Measurements from ENCODE around the gene KEAP1.
"Not testable (repeated sequence)": the region's sequence is repeated elsewhere in the genome, so short reads cannot be mapped to it uniquely, and the experiment has no call there.

The KEAP1 gene

GRCh38 chr19:10503002-10503789 is at the start of gene KEAP1:
TSS of gene KEAP1 (minus strand) at chr19:10503356. CDS start at chr19:10500033, 3,323 bp downstream.
- peak; percentile 11 for DNase-seq (ENCODE audit: low read depth)

GRCh38 chr19:10552510-10553053 is 49.4 kb upstream of the KEAP1 start:
- no peak for DNase-seq (ENCODE audit: low read depth)

- no peak for DNase-seq (ENCODE audit: low read depth)
Measured at GRCh38 chr19:10551698-10552301, 48.6 kb upstream of the KEAP1 start.

GRCh38 chr19:10551006-10551405 is 47.9 kb upstream of the KEAP1 start:
- not testable (repeated sequence) for DNase-seq (ENCODE audit: low read depth)

- no peak for DNase-seq (ENCODE audit: low read depth)
Measured at GRCh38 chr19:10550336-10550735, 47.2 kb upstream of the KEAP1 start.

GRCh38 chr19:10549733-10550132 is 46.6 kb upstream of the KEAP1 start:
- DNase-seq (ENCODE audit: low read depth), result no peak

GRCh38 chr19:10548746-10549276 is 45.7 kb upstream of the KEAP1 start:
- DNase-seq (ENCODE audit: low read depth), result no peak

GRCh38 chr19:10546817-10547216 is 43.7 kb upstream of the KEAP1 start:
- no peak for DNase-seq (ENCODE audit: low read depth)

- no peak for DNase-seq (ENCODE audit: low read depth)
Measured at GRCh38 chr19:10544753-10545251, 41.6 kb upstream of the KEAP1 start.

GRCh38 chr19:10544242-10544752 is 41.1 kb upstream of the KEAP1 start:
- no peak for DNase-seq (ENCODE audit: low read depth)

- DNase-seq (ENCODE audit: low read depth), result peak; percentile 71
Measured at GRCh38 chr19:10543420-10544241, 40.5 kb upstream of the KEAP1 start, which contains the start of gene ATG4D. TSS of gene ATG4D (plus strand) at chr19:10543904. CDS start at chr19:10544091, 187 bp downstream.

- DNase-seq (ENCODE audit: low read depth), result no peak
Measured at GRCh38 chr19:10543059-10543419, 39.9 kb upstream of the KEAP1 start.

GRCh38 chr19:10539016-10539415 is 35.9 kb upstream of the KEAP1 start:
- DNase-seq (ENCODE audit: low read depth), result not testable (repeated sequence)

GRCh38 chr19:10538204-10538983 is 35.2 kb upstream of the KEAP1 start:
- DNase-seq (ENCODE audit: low read depth), result no peak

GRCh38 chr19:10537668-10538067 is 34.5 kb upstream of the KEAP1 start:
- no peak for DNase-seq (ENCODE audit: low read depth)

- no peak for DNase-seq (ENCODE audit: low read depth)
Measured at GRCh38 chr19:10535613-10536012, 32.5 kb upstream of the KEAP1 start.

- DNase-seq (ENCODE audit: low read depth), result no peak
Measured at GRCh38 chr19:10533646-10534386, 30.7 kb upstream of the KEAP1 start.

- no peak for DNase-seq (ENCODE audit: low read depth)
Measured at GRCh38 chr19:10532457-10532856, 29.3 kb upstream of the KEAP1 start.

- DNase-seq (ENCODE audit: low read depth), result not testable (repeated sequence)
Measured at GRCh38 chr19:10526887-10527286, 23.7 kb upstream of the KEAP1 start.

- DNase-seq (ENCODE audit: low read depth), result no peak
Measured at GRCh38 chr19:10525636-10526035, 22.5 kb upstream of the KEAP1 start.

Data from activated T-cell treated with anti-CD3 and anti-CD28 coated beads for 24 hours (primary cell).